LNCaP clone FGC (cell line): ENCODE measurements around the gene PKP3.
"Not testable (repeated sequence)": the region's sequence is repeated elsewhere in the genome, so short reads cannot be mapped to it uniquely, and the experiment has no call there.

Source experiments
- DNase-seq: peaks from one replicate; pipeline ENCODE4 v3.0.0-alpha.2; 2011; ENCODE audit warnings: low read depth
- H3K4me3 ChIP-seq: 2 replicates; pipeline ENCODE4 v1.5.1; 2011; ENCODE audit warnings: mild to moderate bottlenecking, low read depth, low read length, control low read depth
- CTCF ChIP-seq: IDR thresholded peaks from 2 replicates; pipeline ENCODE4 v1.5.1; 2012; ENCODE audit warnings: mild to moderate bottlenecking; ENCODE audit not compliant: control insufficient read depth, insufficient read depth; ENCODE audit errors: extremely low read depth

PKP3 gene

DNA sequence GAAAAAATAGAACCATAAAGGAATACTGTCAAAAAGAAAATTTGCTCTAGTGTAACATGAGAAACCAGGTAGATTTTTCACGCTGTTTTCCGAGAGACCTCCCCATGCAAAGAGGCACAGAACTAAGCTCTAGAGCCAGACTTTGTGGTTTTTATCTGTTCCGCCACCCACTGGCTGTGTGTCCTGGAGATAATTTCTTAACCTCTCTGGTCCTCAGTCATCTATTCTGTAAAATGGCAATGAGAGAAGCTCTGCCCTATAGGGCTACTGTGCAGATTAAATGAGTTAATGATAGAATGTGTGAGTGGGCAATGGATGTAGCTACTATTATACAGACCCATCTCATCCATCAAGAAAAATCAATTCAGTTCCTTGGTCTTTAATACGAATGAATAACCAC lies 30.2 kb downstream of the PKP3 start:
- no peak for DNase-seq
- H3K4me3 ChIP-seq: no peak overlapping the region
- no peak for TF ChIP-seq CTCF

DNA sequence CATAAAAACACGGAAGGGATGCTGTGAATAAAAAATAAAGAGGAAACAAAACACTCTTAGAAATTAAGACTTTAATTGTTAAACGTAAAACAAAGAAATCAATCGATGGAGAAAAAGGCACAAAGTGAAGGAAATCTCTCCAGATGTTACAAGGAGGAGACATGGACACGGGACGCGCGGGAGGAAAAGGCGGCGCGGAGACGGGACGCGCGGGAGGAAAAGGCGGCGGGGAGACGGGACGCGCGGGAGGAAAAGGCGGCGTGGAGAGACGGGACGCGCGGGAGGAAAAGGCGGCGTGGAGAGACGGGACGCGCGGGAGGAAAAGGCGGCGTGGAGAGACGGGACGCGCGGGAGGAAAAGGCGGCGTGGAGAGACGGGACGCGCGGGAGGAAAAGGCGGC lies 30.8 kb downstream of the PKP3 start:
- not testable (repeated sequence) for H3K4me3 ChIP-seq, DNase-seq

DNA sequence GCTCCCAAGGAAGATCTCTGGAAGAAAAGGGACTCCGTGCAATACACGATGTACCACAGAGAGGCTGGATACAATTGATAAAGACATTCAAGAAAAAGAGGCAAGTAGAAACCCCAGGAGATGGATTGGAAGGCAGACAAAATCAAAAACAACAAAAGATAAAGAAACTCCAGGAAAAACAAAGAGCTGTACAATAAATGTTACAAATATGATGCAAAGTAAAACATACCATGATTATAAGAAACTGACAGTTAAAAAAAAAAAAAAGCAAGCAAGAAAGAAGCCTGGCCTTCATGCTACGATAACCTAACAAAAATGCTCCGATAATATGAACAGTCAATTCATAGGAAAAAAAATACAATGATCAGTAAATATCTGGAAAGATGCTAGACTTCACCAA lies 31.3 kb downstream of the PKP3 start:
- no peak for TF ChIP-seq CTCF
- no peak overlapping the region for H3K4me3 ChIP-seq
- DNase-seq: no peak

- no peak for DNase-seq
- no peak for TF ChIP-seq CTCF
- no peak overlapping the region for H3K4me3 ChIP-seq
Measured at GRCh38 chr11:426851-427250, 32.8 kb downstream of the PKP3 start.

- no peak for TF ChIP-seq CTCF
- DNase-seq: no peak
- H3K4me3 ChIP-seq: no peak overlapping the region
Measured at GRCh38 chr11:428295-428694, 34.3 kb downstream of the PKP3 start.

- TF ChIP-seq CTCF: no peak
- DNase-seq: no peak
- H3K4me3 ChIP-seq: no peak overlapping the region
Measured at GRCh38 chr11:429391-429790, 35.4 kb downstream of the PKP3 start.

- no peak overlapping the region for H3K4me3 ChIP-seq
- no peak for TF ChIP-seq CTCF
- no peak for DNase-seq
Measured at GRCh38 chr11:429931-430456, 36.0 kb downstream of the PKP3 start.
